K562 (cell line): ENCODE measurements around the gene COL15A1. TPM values are rescaled to one million over a fixed set of nuclear protein-coding genes. Genes with fewer than 3 reads are reported as not detected.

Source experiments
- ARNT ChIP-seq, 2 experiments: fragments of 450-650 bp; IDR thresholded peaks; 2 replicates each; pipeline ENCODE4 v1.6.1; 2016; ENCODE audit warnings: mild to moderate bottlenecking in 1 of 2
- CBFB ChIP-seq: sonication (generic); formaldehyde crosslinking; IDR thresholded peaks from 2 replicates; pipeline ENCODE4 v1.4.0; 2020; ENCODE audit warnings: mild to moderate bottlenecking, missing genetic modification reagents
- CTCFL ChIP-seq: IDR thresholded peaks from 2 replicates; pipeline ENCODE4 v1.6.1; 2011; ENCODE audit warnings: borderline replicate concordance, low read depth, mild to moderate bottlenecking, moderate library complexity, low read length; ENCODE audit not compliant: insufficient read depth, poor library complexity, severe bottlenecking
- ESRRA ChIP-seq: fragments of 450-650 bp; IDR thresholded peaks from 2 replicates; pipeline ENCODE4 v1.6.1; 2014; ENCODE audit warnings: low read depth, mild to moderate bottlenecking, moderate library complexity, borderline replicate concordance
- ETV6 ChIP-seq, 3 experiments: fragments of 150-350 bp in 1 of 3; sonication (generic) in 1 of 3; formaldehyde crosslinking in 1 of 3; IDR thresholded peaks; 2 replicates each; pipeline versions ENCODE4 v1.6.1 to v1.8.0; 2014 to 2022; ENCODE audit warnings: borderline replicate concordance in 2 of 3, low read depth in 2 of 3, antibody characterized with exemption in 1 of 3, low read length in 1 of 3, mild to moderate bottlenecking in 1 of 3, missing genetic modification reagents in 1 of 3
- GABPB2 ChIP-seq: fragments of 250-450 bp; sonication (Bioruptor Pico); conservative IDR thresholded peaks from 2 replicates; pipeline ENCODE4 v1.5.1; 2021; ENCODE audit warnings: mild to moderate bottlenecking
- MED1 ChIP-seq: sonication (generic); formaldehyde crosslinking; IDR thresholded peaks from 2 replicates; pipeline ENCODE4 v1.8.1; 2023; ENCODE audit warnings: missing genetic modification reagents, borderline replicate concordance
- MEIS2 ChIP-seq: fragments of 450-650 bp; IDR thresholded peaks from 2 replicates; pipeline ENCODE4 v1.6.1; 2014; ENCODE audit warnings: mild to moderate bottlenecking; ENCODE audit not compliant: partially characterized antibody
- NR2C2 ChIP-seq, 2 experiments: fragments of 200-800 bp in 1 of 2; sonication (Bioruptor generic) in 1 of 2; sonication (generic) in 1 of 2; formaldehyde crosslinking in 1 of 2; IDR thresholded peaks; 2 replicates each; pipeline versions ENCODE4 v1.6.1 to v1.8.0; 2016 to 2022; ENCODE audit warnings: mild to moderate bottlenecking in 1 of 2, missing compliant biosample characterization in 1 of 2, missing genetic modification characterization in 1 of 2, missing genetic modification reagents in 1 of 2
- RBFOX2 ChIP-seq: fragments of 200-400 bp; formaldehyde crosslinking; IDR thresholded peaks from 2 replicates; pipeline ENCODE4 v1.6.1; 2017; ENCODE audit warnings: low read depth, mild to moderate bottlenecking, low read length, moderate library complexity
- SMAD2 ChIP-seq: fragments of 150-350 bp; IDR thresholded peaks from 2 replicates; pipeline ENCODE4 v1.6.1; 2014; ENCODE audit warnings: low read depth, mild to moderate bottlenecking, low read length
- SRSF7 ChIP-seq: fragments of 200-400 bp; formaldehyde crosslinking; optimal IDR thresholded peaks from 2 replicates; pipeline ENCODE3; 2017; ENCODE audit warnings: mild to moderate bottlenecking, low read depth, low read length
- STAT5A ChIP-seq: IDR thresholded peaks from 2 replicates; pipeline ENCODE4 v1.6.1; 2012; ENCODE audit warnings: low read length, inconsistent platforms, borderline replicate concordance
- YY1 ChIP-seq, 3 experiments: IDR thresholded peaks; 2 replicates each; pipeline ENCODE4 v1.6.1; 2011; ENCODE audit warnings: low read length in 2 of 3, mild to moderate bottlenecking in 2 of 3, moderate library complexity in 2 of 3, borderline replicate concordance in 1 of 3, control low read depth in 1 of 3, low read depth in 1 of 3; ENCODE audit not compliant: insufficient read depth in 3 of 3, insufficient replicate concordance in 2 of 3, control insufficient read depth in 1 of 3, insufficient read length in 1 of 3; ENCODE audit errors: extremely low read depth in 1 of 3
- ZNF324 ChIP-seq: fragments of 250-450 bp; sonication (Bioruptor Pico); IDR thresholded peaks from 2 replicates; pipeline ENCODE4 v1.4.0; 2020; ENCODE audit warnings: mild to moderate bottlenecking
- ZNF764 ChIP-seq: fragments of 250-450 bp; sonication (Bioruptor Pico); IDR thresholded peaks from 2 replicates; pipeline ENCODE4 v1.4.0; 2020; ENCODE audit warnings: low read depth, mild to moderate bottlenecking, moderate library complexity
- polyA plus RNA-seq, 8 experiments: library from polyadenylated mRNA; depleted of rRNA in 4 of 8; stranded (reverse) in 5 of 8; unstranded in 3 of 8; fragments of >200 nt; fragmentation: Nextera tagmentation in 2 of 8; fragmentation: Illumina TruSeq in 1 of 8; extraction: Ambion mirVana in 2 of 8; extraction: Trizol in 1 of 8; gene quantifications; 2 replicates each; pipeline versions ENCODE4 v1.2.1 to v1.2.3, GENCODE V29; 2011 to 2014; ENCODE audit warnings: inconsistent platforms in 1 of 8, missing spikeins in 1 of 8
- total RNA-seq, 7 experiments: library from RNA; depleted of rRNA in 6 of 7; stranded (reverse); fragments of >200 nt in 6 of 7; fragmentation: Illumina TruSeq in 2 of 7; extraction: Trizol in 2 of 7; gene quantifications; 2 replicates each; pipeline versions ENCODE4 v1.2.1 to v1.2.3, GENCODE V29; 2011 to 2021; ENCODE audit warnings: low replicate concordance in 1 of 7
- TF ChIP-seq, protein P1 (sequence below): sonication (generic); formaldehyde crosslinking; IDR thresholded peaks from 2 replicates; pipeline ENCODE4 v1.9.0; 2022; ENCODE audit warnings: mild to moderate bottlenecking, missing genetic modification reagents
- TF ChIP-seq, protein P2 (sequence below): sonication (generic); formaldehyde crosslinking; IDR thresholded peaks from 2 replicates; pipeline ENCODE4 v1.8.0; 2022; ENCODE audit warnings: mild to moderate bottlenecking, low read depth, missing genetic modification reagents

COL15A1 gene
- total and polyA plus RNA-seq, 9 of the 15 experiments (the other 6 are each of a cell fraction or from before 2014, with no cell fraction given): 0.46 to 5.1 (median 2.6) TPM

GRCh38 chr9:99073985-99074901 lies 130.5 kb downstream of the COL15A1 start (continued):
- no peak for TF ChIP-seq CTCFL
- TF ChIP-seq ZNF324: peak; percentile 58; the same call in 1 of the 2 replicates
- TF ChIP-seq ESRRA: peak; percentile 25; the same call in 1 of the 2 replicates
- peak in 1 of 2 experiments; percentile 45; a peak in 2 of 4 replicates for TF ChIP-seq ARNT (IDR thresholded peaks at IDR 0.05)
- TF ChIP-seq MEIS2: peak; percentile 19
- TF ChIP-seq NR2C2 (CRISPR knock-in tag; IDR thresholded peaks at IDR 0.05): no peak
- TF ChIP-seq NR2C2 (tag; IDR thresholded peaks at IDR 0.05): peak; percentile 45; the same call in 1 of the 2 replicates
- TF ChIP-seq YY1 (IDR thresholded peaks at IDR 0.05; ENCODE audit: borderline replicate concordance in 1 of 3, control insufficient read depth in 1 of 3, extremely low read depth in 1 of 3, insufficient read depth in 3 of 3, insufficient read length in 1 of 3, insufficient replicate concordance in 2 of 3, low read depth in 1 of 3, low read length in 2 of 3): peak; percentile 69 to 95 (median 87)
- TF ChIP-seq SMAD2: no peak
- TF ChIP-seq, protein P1, sequence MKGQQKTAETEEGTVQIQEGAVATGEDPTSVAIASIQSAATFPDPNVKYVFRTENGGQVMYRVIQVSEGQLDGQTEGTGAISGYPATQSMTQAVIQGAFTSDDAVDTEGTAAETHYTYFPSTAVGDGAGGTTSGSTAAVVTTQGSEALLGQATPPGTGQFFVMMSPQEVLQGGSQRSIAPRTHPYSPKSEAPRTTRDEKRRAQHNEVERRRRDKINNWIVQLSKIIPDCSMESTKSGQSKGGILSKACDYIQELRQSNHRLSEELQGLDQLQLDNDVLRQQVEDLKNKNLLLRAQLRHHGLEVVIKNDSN (CRISPR knock-in tag): peak; percentile 45; the same call in 1 of the 2 replicates
- TF ChIP-seq ETV6 (IDR thresholded peaks at IDR 0.05; ENCODE audit: borderline replicate concordance in 1 of 2, low read depth in 2 of 2, low read length in 1 of 2): no peak
- no peak for TF ChIP-seq ETV6 (CRISPR knock-in tag; IDR thresholded peaks at IDR 0.05; ENCODE audit: borderline replicate concordance)
- no peak for TF ChIP-seq GABPB2 (CRISPR knock-in tag)
- TF ChIP-seq SRSF7: no peak
- no peak for TF ChIP-seq ZNF764
- TF ChIP-seq MED1 (CRISPR knock-in tag): no peak
- TF ChIP-seq, protein P2, sequence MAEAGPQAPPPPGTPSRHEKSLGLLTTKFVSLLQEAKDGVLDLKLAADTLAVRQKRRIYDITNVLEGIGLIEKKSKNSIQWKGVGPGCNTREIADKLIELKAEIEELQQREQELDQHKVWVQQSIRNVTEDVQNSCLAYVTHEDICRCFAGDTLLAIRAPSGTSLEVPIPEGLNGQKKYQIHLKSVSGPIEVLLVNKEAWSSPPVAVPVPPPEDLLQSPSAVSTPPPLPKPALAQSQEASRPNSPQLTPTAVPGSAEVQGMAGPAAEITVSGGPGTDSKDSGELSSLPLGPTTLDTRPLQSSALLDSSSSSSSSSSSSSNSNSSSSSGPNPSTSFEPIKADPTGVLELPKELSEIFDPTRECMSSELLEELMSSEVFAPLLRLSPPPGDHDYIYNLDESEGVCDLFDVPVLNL (CRISPR knock-in tag): no peak
- TF ChIP-seq CBFB: no peak
- no peak; the same call in 1 of the 2 replicates for TF ChIP-seq STAT5A
- TF ChIP-seq RBFOX2: peak; percentile 83
